Ishikawa (cell line): ENCODE data around the gene ZNF783.

Source experiments
- CEBPB ChIP-seq: IDR thresholded peaks from 2 replicates; pipeline ENCODE4 v1.6.1; 2012
- EGR1 ChIP-seq: IDR thresholded peaks from 2 replicates; pipeline ENCODE4 v1.6.1; 2012
- EP300 ChIP-seq: IDR thresholded peaks from 2 replicates; pipeline ENCODE4 v1.6.1; 2012; ENCODE audit warnings: borderline replicate concordance
- FOXM1 ChIP-seq: IDR thresholded peaks from 2 replicates; pipeline ENCODE4 v1.6.1; 2012; ENCODE audit warnings: low read depth, borderline replicate concordance
- YY1 ChIP-seq: IDR thresholded peaks from 2 replicates; pipeline ENCODE4 v1.6.1; 2012; ENCODE audit warnings: low read depth
- ZBTB7A ChIP-seq: IDR thresholded peaks from 2 replicates; pipeline ENCODE4 v1.6.1; 2012; ENCODE audit warnings: low read depth
- TF ChIP-seq, protein P1 (sequence below): IDR thresholded peaks from 2 replicates; pipeline ENCODE4 v1.6.1; 2012; ENCODE audit warnings: low read depth, mild to moderate bottlenecking

DNA sequence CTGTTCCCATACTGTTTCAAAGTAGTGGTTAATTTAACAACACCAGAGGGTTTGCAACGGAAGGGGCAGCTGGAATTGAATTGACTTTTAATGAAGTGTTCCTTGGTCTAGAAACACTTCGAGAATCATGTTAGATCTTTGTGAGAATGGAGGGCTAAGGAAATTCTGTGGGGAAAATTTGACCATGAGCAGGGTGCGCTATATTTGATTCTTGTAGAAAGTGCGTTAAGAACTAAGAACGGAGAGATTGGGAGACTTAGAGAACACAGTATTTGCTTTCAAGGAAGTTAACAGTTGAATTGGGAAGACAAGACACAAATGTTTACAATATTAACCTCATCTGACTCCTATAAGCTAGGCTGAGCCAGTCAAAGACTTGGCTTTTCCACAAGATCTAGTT lies 21.4 kb upstream of the ZNF783 start:
- TF ChIP-seq EP300 (no peak), YY1 (no peak), ZBTB7A (no peak), CEBPB (no peak), EGR1 (no peak), FOXM1 (no peak)
- TF ChIP-seq, protein P1, sequence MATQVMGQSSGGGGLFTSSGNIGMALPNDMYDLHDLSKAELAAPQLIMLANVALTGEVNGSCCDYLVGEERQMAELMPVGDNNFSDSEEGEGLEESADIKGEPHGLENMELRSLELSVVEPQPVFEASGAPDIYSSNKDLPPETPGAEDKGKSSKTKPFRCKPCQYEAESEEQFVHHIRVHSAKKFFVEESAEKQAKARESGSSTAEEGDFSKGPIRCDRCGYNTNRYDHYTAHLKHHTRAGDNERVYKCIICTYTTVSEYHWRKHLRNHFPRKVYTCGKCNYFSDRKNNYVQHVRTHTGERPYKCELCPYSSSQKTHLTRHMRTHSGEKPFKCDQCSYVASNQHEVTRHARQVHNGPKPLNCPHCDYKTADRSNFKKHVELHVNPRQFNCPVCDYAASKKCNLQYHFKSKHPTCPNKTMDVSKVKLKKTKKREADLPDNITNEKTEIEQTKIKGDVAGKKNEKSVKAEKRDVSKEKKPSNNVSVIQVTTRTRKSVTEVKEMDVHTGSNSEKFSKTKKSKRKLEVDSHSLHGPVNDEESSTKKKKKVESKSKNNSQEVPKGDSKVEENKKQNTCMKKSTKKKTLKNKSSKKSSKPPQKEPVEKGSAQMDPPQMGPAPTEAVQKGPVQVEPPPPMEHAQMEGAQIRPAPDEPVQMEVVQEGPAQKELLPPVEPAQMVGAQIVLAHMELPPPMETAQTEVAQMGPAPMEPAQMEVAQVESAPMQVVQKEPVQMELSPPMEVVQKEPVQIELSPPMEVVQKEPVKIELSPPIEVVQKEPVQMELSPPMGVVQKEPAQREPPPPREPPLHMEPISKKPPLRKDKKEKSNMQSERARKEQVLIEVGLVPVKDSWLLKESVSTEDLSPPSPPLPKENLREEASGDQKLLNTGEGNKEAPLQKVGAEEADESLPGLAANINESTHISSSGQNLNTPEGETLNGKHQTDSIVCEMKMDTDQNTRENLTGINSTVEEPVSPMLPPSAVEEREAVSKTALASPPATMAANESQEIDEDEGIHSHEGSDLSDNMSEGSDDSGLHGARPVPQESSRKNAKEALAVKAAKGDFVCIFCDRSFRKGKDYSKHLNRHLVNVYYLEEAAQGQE = no peak
